ENCODE data around the gene RNF113B.

The RNF113B gene

Small RNA genes lying within 50 kb of the gene (small RNA-seq; reads per million reads assigned to genes)
- gene MIR3170: 0.21 reads per million

Measured in skeletal muscle satellite cell (primary cell).